GM19043 (cell line): ENCODE results near the gene STYXL2.

ENCODE experiments used
- ATAC-seq: cut with Tn5 transposase; IDR thresholded peaks from one replicate; pipeline ENCODE4 v1.9.1; 2021; ENCODE audit warnings: low read depth; ENCODE audit not compliant: unreplicated experiment

STYXL2 gene

GRCh38 chr1:167128261-167129227 is 34.7 kb downstream of the STYXL2 start:
- ATAC-seq, result no peak

DNA sequence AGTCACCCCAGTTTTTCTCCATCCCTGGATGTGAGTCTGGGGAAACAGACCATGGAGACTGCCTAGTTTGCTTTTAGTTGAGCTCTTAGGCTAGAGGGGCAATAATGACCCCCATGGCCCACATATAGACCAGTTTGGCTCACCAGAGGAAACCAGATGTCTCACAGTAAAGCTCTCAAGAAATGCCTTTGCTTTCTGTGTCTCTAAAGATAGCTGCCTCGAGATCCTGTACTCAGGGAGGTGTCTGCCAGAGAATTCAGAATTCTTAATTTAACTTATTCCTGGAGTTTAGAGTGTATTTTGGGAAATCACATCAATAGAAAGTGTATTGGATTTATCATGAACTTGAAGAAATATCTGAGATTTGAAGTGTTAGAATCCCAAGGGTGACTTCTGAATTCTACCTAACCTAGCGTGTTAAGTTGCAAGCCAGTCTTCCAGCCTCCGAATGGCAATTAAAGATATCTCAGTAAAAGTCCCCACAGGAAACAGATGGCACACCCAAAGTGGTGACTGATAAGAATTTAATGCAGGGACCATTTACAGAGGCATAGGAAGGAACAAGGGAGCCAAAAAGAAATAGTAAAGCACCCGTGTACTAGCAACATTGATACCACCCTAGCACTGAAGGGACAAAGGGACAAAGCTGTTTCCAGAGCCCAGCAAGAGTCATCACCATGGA is 37.1 kb downstream of the STYXL2 start:
- no peak for ATAC-seq

DNA sequence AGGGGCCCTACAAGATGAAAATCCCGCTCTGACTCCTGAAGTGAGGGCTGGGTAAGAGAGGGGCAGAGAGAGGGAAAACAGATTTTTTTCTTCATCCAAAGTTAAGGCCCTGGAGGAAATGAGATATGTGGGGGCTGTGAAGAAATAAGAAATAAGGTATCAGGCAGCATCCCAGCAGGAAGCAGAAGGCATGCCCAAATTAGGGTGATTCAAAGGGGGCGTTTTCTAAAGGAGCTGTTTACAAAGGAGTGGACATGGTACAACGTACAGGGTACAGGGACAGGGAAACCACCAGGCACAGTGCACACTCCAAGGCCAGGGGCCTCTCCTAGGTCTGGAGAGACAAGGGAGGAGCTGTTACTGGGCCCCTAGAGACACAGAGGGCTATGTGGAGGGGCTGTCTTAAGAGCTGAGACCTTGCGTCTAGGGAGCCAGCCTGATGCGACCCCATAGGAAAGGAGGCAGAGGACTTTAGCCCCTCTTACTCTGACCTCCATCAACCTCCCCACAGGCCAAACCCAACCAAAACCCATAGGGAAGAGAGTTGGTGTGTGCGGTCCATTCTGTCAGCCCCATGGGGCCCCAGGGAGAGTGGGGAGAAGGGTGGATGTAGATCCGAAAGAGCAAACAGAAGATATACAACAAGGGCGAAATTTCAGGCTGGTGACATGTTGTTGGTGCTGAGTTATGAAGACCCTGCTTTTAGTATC is 38.6 kb downstream of the STYXL2 start:
- no peak for ATAC-seq

- no peak for ATAC-seq
Measured at GRCh38 chr1:167135281-167135840, 41.5 kb downstream of the STYXL2 start.

DNA sequence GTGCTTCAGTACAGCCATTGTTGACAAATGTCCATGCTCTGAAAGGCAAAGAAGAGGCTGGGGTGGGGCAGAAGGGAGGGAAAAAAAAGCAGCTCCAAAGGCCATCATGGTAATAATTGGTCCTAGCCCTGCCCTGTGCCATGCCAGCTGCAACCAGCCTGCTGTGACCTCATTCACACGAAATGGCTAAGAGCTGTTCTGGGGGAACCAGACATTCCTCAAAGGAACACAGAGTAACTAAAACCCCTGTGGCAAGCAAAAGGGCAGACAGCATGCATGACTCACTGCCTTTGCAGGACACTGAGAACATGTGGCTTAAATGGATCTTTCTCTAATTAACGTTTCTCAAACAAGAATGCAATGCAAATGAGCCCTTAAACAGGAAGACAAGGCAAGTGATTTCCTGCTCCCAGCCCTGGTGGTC is 42.3 kb downstream of the STYXL2 start:
- ATAC-seq, result no peak

- ATAC-seq, result no peak
Measured at GRCh38 chr1:167136806-167137205, 42.9 kb downstream of the STYXL2 start.

- no peak for ATAC-seq
Measured at GRCh38 chr1:167137332-167137781, 43.5 kb downstream of the STYXL2 start.

GRCh38 chr1:167137793-167138510 is 44.1 kb downstream of the STYXL2 start:
- no peak for ATAC-seq

GRCh38 chr1:167138703-167139102 is 44.8 kb downstream of the STYXL2 start:
- ATAC-seq, result no peak

- ATAC-seq, result no peak
Measured at GRCh38 chr1:167141963-167142362, 48.1 kb downstream of the STYXL2 start.
